HG03442 (cell line): ENCODE data around the gene CHRD.
"Not testable (repeated sequence)": the region's sequence is repeated elsewhere in the genome, so short reads cannot be mapped to it uniquely, and the experiment has no call there.

Source experiments
- ATAC-seq: cut with Tn5 transposase; IDR thresholded peaks from one replicate; pipeline ENCODE4 v1.9.1; 2021; ENCODE audit warnings: mild to moderate bottlenecking, moderate library complexity; ENCODE audit not compliant: unreplicated experiment

Gene CHRD

GRCh38 chr3:184379358-184380184, at the start of gene CHRD:
Gene CHRD (plus strand): TSS chr3:184380054. CDS start chr3:184380319, 265 bp downstream.
- no peak for ATAC-seq

GRCh38 chr3:184332370-184333090, 47.3 kb upstream of the CHRD start:
- no peak for ATAC-seq

GRCh38 chr3:184333190-184333589, 46.7 kb upstream of the CHRD start:
- ATAC-seq: no peak

- no peak for ATAC-seq
Observed at GRCh38 chr3:184333700-184334099, 46.2 kb upstream of the CHRD start.

- no peak for ATAC-seq
Observed at GRCh38 chr3:184334470-184335158, 45.2 kb upstream of the CHRD start.

GRCh38 chr3:184335291-184335660, 44.6 kb upstream of the CHRD start:
- ATAC-seq: peak; percentile 2

- ATAC-seq: peak; percentile 63
Observed at GRCh38 chr3:184335661-184336546, 44.0 kb upstream of the CHRD start.

- ATAC-seq: no peak
Observed at GRCh38 chr3:184336547-184337398, 43.1 kb upstream of the CHRD start.

- ATAC-seq: no peak
Observed at GRCh38 chr3:184337399-184337714, 42.5 kb upstream of the CHRD start, which contains the start of gene FAM131A. Gene FAM131A (plus strand): TSS chr3:184337600. CDS start chr3:184337631, 31 bp downstream.

GRCh38 chr3:184337981-184338380, 41.9 kb upstream of the CHRD start:
- no peak for ATAC-seq

GRCh38 chr3:184338511-184338945, 41.3 kb upstream of the CHRD start:
- ATAC-seq: no peak

- ATAC-seq: no peak
Observed at GRCh38 chr3:184339001-184339400, 40.9 kb upstream of the CHRD start.

GRCh38 chr3:184339451-184340135, 40.3 kb upstream of the CHRD start:
- not testable (repeated sequence) for ATAC-seq

GRCh38 chr3:184341925-184342324, 37.9 kb upstream of the CHRD start:
- no peak for ATAC-seq

- no peak for ATAC-seq
Observed at GRCh38 chr3:184343200-184343876, 36.5 kb upstream of the CHRD start.

GRCh38 chr3:184344579-184345316, 35.1 kb upstream of the CHRD start:
- no peak for ATAC-seq

GRCh38 chr3:184345317-184346144, 34.3 kb upstream of the CHRD start:
- ATAC-seq: no peak
